22Rv1 (cell line): Measurements from ENCODE around the gene DHX32.
"Not testable (repeated sequence)": the region's sequence is repeated elsewhere in the genome, so short reads cannot be mapped to it uniquely, and the experiment has no call there.

ENCODE experiments used
- ZFX ChIP-seq: fragments of 450-650 bp; IDR thresholded peaks from 2 replicates; pipeline ENCODE4 v1.6.1; 2017; ENCODE audit warnings: antibody characterized with exemption, borderline replicate concordance
- TF ChIP-seq, protein P1 (sequence below): fragments of 450-650 bp; IDR thresholded peaks from 2 replicates; pipeline ENCODE4 v1.5.1; 2017; ENCODE audit warnings: mild to moderate bottlenecking

DNA sequence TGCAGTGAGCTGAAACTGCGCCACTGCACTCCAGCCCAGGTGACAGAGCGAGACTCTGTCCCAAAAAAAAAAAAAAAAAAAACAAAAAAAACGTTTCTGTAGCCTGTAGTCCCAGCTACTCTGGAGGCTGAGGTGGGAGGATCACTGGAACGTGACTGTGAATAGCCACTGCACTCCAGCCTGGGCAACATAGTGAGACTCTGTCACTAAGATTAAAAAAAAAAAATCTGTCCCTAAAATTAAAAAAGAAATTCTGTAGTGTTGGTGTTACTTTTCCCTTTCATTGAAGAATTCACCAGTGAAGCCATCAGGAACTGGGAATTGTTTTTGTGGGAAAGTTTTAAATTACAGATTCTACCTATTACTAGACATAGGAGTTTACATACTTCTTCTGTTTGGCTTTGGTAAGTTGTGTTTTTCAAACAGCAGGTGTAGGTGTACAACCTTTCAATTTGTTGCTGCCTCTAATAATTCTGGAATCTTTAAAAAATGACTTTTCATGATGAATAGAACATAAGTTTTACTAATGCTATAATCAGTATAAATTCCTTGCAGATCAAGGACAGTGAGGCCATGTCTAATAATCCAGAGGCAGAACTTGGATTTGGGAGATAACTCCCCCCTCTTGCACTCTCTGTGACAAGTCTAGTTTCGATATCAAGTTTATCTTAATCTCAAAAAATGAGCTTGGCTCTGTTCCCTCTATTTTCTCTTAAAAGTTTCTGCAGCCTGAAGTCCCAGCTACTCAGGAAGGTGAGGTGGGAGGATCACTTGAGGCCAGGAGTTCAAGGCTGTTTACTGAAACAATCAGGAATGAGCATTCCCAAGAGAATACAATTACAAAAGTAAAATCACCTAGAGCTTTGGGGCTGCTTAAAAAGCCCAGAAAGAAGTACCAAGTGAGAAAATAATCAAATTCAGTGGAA lies 24.2 kb upstream of the DHX32 start:
- TF ChIP-seq, protein P1, sequence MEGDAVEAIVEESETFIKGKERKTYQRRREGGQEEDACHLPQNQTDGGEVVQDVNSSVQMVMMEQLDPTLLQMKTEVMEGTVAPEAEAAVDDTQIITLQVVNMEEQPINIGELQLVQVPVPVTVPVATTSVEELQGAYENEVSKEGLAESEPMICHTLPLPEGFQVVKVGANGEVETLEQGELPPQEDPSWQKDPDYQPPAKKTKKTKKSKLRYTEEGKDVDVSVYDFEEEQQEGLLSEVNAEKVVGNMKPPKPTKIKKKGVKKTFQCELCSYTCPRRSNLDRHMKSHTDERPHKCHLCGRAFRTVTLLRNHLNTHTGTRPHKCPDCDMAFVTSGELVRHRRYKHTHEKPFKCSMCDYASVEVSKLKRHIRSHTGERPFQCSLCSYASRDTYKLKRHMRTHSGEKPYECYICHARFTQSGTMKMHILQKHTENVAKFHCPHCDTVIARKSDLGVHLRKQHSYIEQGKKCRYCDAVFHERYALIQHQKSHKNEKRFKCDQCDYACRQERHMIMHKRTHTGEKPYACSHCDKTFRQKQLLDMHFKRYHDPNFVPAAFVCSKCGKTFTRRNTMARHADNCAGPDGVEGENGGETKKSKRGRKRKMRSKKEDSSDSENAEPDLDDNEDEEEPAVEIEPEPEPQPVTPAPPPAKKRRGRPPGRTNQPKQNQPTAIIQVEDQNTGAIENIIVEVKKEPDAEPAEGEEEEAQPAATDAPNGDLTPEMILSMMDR = not testable (repeated sequence)
- TF ChIP-seq ZFX = not testable (repeated sequence)
